BJ (cell line): ENCODE data around the gene ZFAND3. TPM values are rescaled to one million over a fixed set of nuclear protein-coding genes. Genes with fewer than 3 reads are reported as not detected.
"Not testable (repeated sequence)": the region's sequence is repeated elsewhere in the genome, so short reads cannot be mapped to it uniquely, and the experiment has no call there.

Experiments
- CTCF ChIA-PET: fragments of 350-600 bp; formaldehyde crosslinking; extraction: SDS; loops from one replicate; lab custom pipeline; 2021; ENCODE audit warnings: antibody characterized with exemption, inconsistent platforms; lab: Yijun Ruan, JAX
- POLR2A ChIA-PET: fragments of 300-600 bp; sonication (Branson Sonifier 250); formaldehyde crosslinking; extraction: SDS; loops from one replicate; lab custom pipeline; 2021; ENCODE audit warnings: antibody characterized with exemption; lab: Charles Lee
- DNase-seq: peaks from one replicate; pipeline ENCODE4 v3.0.0-alpha.2; 2011; ENCODE audit warnings: low read depth
- H3K27me3 ChIP-seq: 2 replicates; pipeline ENCODE4 v1.6.0; 2011; ENCODE audit warnings: low read length; ENCODE audit not compliant: control insufficient read depth, insufficient read depth
- H3K36me3 ChIP-seq: 2 replicates; pipeline ENCODE4 v1.5.1; 2011; ENCODE audit warnings: low read length; ENCODE audit not compliant: control insufficient read depth, insufficient read depth
- H3K4me3 ChIP-seq: 2 replicates; pipeline ENCODE4 v1.5.1; 2011; ENCODE audit warnings: low read depth, mild to moderate bottlenecking, control low read depth, low read length
- polyA plus RNA-seq: library from polyadenylated mRNA; depleted of rRNA; stranded (reverse); fragments of >200 nt; gene quantifications from 2 replicates; pipeline ENCODE4 v1.2.3, GENCODE V29; 2011
- TF ChIP-seq, protein P1 (sequence below): IDR thresholded peaks from 2 replicates; pipeline ENCODE4 v1.5.1; 2011; ENCODE audit warnings: low read depth, mild to moderate bottlenecking, control low read depth, inconsistent platforms, low read length, moderate library complexity; ENCODE audit not compliant: insufficient read depth

The ZFAND3 gene
- polyA plus RNA-seq, 1 experiment = 15.5 TPM

- peaks cover 4% of the 10 kb centered on the region for H3K36me3 ChIP-seq
- POLR2A ChIA-PET = interaction anchor here (0.5 kb wide), 1 partner anchor 13 kb away, joined by 7 read pairs; no protein-coding TSS in a partner anchor
- H3K4me3 ChIP-seq = no peak overlapping the region
- no peaks in the 10 kb centered on the region for H3K27me3 ChIP-seq
- CTCF ChIA-PET = interaction anchor here (1.1 kb wide), 1 partner anchor 9 kb away, joined by 3 read pairs; no protein-coding TSS in a partner anchor
- TF ChIP-seq, protein P1, sequence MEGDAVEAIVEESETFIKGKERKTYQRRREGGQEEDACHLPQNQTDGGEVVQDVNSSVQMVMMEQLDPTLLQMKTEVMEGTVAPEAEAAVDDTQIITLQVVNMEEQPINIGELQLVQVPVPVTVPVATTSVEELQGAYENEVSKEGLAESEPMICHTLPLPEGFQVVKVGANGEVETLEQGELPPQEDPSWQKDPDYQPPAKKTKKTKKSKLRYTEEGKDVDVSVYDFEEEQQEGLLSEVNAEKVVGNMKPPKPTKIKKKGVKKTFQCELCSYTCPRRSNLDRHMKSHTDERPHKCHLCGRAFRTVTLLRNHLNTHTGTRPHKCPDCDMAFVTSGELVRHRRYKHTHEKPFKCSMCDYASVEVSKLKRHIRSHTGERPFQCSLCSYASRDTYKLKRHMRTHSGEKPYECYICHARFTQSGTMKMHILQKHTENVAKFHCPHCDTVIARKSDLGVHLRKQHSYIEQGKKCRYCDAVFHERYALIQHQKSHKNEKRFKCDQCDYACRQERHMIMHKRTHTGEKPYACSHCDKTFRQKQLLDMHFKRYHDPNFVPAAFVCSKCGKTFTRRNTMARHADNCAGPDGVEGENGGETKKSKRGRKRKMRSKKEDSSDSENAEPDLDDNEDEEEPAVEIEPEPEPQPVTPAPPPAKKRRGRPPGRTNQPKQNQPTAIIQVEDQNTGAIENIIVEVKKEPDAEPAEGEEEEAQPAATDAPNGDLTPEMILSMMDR = no peak
- peak; percentile 8 for DNase-seq
Measured at GRCh38 chr6:38117281-38117680, 297.8 kb downstream of the ZFAND3 start.

GRCh38 chr6:38118791-38119365 lies 299.4 kb downstream of the ZFAND3 start:
- TF ChIP-seq, protein P1 = no peak
- Histone ChIP-seq H3K36me3 (peaks cover 4% of the 10 kb centered on the region), H3K4me3 (no peak overlapping the region), H3K27me3 (no peaks in the 10 kb centered on the region)
- ChIA-PET CTCF (no interaction called here), POLR2A (no interaction called here)
- no peak for DNase-seq

DNA sequence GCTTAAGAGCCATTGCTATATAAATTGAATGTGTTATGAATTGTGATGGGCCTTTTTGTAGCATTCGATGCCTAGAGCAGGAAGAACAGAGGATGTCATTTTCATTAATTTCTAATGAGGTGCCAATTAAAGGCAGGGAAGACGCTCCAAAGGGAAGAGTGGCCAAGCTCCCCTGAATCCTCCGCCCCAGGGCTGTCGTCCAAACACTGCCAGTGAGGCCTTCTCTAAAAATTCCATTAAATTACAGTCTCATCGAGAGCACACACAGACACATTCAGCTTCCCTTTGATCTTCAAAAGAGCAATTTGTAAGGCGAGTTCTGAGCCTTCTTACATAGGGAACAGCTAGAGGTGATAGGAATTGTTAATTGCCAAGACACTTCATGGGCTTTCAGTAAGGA lies 300.0 kb downstream of the ZFAND3 start:
- POLR2A ChIA-PET = no interaction called here

DNA sequence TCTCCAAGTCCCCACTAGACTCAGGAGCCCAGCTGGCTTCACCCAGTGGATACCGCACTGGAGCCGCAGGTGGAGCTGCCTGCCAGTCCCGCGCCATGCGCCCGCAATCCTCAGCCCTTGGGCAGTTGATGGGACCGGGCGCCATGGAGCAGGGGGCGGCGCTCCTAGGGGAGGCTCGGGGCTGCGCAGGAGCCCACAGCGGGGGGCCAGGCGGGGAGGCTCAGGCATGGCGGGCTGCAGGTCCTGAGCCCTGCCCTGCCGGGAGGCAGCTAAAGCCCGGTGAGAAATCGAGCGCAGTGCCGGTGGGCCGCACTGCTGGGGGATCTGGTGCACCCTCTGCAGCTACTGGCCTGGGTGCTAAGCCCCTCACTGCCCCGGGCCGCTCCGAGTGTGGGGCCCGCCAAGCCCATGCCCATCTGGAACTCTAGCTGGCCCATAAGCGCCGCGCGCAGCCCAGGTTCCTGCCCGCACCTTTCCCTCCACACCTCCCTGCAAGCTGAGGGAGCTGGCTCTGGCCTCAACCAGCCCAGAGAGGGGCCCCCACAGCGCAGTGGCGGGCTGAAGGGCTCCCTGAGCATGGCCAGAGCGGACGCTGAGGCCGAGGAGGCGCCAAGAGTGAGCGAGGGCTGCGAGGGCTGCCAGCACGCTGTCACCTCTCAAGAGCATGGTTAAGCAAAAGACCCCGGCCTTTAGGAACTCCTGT lies 304.8 kb downstream of the ZFAND3 start:
- H3K27me3 ChIP-seq, DNase-seq, POLR2A ChIA-PET, H3K36me3 ChIP-seq, H3K4me3 ChIP-seq, CTCF ChIA-PET: not testable (repeated sequence)

More for the DNA sequence above, 300.0 kb downstream of the ZFAND3 start:
- H3K4me3 ChIP-seq = no peak overlapping the region
- H3K36me3 ChIP-seq = peaks cover 4% of the 10 kb centered on the region
- no peak for DNase-seq
- CTCF ChIA-PET = no interaction called here
- no peaks in the 10 kb centered on the region for H3K27me3 ChIP-seq
- TF ChIP-seq, protein P1 = no peak

- TF ChIP-seq, protein P1 = no peak
- Histone ChIP-seq H3K4me3 (no peak overlapping the region), H3K36me3 (no peaks in the 10 kb centered on the region; the same call in 1 of the 2 replicates), H3K27me3 (no peaks in the 10 kb centered on the region)
- ChIA-PET CTCF (interaction anchor here (1.5 kb wide), 1 partner anchor 10 kb away, joined by 3 read pairs; no protein-coding TSS in a partner anchor), POLR2A (no interaction called here)
- no peak for DNase-seq
Measured at GRCh38 chr6:38127284-38127683, 307.8 kb downstream of the ZFAND3 start.
